T-helper 22 cell (primary cell): Measurements from ENCODE around the gene VWA5A.

ENCODE experiments used
- DNase-seq: peaks from one replicate; pipeline ENCODE4 v3.0.0-alpha.2; 2020; ENCODE audit warnings: low read depth

VWA5A gene

GRCh38 chr11:124170801-124171586 is 55.7 kb downstream of the VWA5A start:
- no peak for DNase-seq

DNA sequence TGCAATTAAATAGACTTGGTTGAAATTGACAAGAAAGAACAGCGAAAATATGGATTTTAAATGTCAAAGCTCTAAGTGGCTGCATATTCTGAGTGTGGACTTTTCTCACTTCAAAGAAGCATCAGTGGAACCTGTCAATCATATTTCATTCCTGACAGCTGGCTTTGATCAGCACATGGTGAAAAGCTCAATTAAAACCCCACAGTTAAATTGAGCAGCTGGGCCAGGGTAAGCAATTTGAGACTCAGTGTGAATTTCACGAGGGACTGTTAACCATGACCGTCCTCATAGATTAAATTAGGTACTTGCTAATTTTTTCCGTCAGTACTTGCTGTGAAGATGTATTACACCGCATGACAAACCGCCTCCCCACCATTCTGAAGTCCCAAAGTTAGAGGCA is 56.9 kb downstream of the VWA5A start:
- DNase-seq: no peak

DNA sequence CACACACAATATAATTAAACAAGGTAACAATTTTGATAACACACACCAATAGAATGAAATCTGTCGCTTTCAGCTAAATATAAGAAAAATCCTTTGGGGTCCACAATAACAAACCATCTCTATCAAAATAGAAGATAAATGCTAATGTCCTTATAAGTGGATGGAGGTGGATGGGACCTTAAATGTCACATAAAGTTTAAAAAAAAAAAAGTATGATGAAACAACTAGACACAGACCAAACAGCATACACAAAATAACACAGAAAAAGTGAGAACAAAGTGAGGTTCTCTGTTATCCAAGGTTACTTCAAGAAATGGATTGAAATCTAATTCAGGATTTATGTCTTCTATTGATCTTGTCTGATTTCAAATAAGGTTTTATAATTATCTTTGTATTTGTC is 57.3 kb downstream of the VWA5A start:
- DNase-seq: no peak

DNA sequence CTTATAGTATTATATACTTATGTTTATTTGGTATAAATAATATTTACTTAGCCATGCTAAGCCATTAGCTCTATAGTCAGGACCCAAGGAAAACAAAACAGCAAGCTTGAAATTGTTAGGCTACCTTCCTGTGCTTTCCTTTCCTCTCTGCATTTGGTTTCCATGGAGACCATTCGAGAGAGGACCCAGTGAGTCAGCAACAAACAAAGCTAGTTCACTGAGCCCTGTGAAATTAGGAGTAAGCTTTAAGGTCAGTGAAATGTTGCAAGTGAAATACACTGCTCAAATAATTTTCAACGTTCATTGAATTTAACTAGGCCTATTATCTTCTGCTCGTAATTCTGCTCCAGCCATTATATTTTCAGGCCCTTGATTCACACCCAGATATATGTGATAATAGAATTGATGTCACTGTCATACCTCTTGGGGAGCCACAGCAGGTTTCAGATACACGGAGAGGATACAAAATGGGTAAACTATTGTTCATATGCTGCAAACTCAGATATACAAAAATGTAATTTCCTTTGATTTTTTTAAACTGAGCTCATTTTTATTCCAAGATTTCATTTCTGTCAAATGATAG is 58.8 kb downstream of the VWA5A start:
- DNase-seq: no peak

GRCh38 chr11:124176925-124177715 is 61.9 kb downstream of the VWA5A start:
- no peak for DNase-seq

DNA sequence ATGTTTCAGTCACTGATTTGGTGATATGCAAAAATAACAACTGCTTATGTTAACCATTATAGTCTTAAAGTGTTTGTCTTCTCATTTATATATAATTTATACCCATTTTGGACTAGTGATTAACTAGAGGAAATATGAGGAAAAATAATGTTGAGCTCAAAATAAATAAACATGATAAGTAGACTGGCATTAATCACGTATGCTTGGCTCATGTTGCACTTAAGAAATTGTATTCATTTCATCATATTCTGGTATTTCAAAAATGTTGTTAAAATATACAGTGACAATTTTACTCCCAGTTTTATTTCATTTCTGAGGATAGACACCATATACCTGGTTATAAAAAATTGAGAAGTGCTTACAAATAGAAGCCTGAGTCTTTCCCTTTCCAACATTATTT is 64.1 kb downstream of the VWA5A start:
- DNase-seq: no peak

DNA sequence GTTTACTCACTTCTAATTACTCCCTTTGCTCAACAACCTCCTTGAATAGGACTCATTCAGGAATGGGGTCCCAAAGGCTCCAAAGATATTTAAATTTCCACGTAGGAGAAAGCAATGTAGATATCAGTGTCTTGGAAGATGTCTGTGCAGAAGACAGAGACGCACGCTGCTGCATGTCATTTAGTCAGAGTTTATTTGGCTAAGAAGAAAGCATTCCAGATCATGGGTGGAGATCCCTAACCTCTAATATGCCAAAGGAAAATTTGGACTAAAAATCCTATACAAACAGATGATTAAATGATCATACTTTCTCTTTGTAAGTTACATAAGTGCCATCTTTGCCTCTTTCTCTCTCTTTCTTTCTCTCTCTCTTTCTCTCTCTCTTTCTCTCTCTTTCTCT is 67.8 kb downstream of the VWA5A start, which contains the start of gene OR10D3:
Gene OR10D3, plus strand, starts transcription at position 278 of the 400 bp plus-strand sequence. CDS start 1,925 bp downstream, outside the sequence.
- DNase-seq: no peak

DNA sequence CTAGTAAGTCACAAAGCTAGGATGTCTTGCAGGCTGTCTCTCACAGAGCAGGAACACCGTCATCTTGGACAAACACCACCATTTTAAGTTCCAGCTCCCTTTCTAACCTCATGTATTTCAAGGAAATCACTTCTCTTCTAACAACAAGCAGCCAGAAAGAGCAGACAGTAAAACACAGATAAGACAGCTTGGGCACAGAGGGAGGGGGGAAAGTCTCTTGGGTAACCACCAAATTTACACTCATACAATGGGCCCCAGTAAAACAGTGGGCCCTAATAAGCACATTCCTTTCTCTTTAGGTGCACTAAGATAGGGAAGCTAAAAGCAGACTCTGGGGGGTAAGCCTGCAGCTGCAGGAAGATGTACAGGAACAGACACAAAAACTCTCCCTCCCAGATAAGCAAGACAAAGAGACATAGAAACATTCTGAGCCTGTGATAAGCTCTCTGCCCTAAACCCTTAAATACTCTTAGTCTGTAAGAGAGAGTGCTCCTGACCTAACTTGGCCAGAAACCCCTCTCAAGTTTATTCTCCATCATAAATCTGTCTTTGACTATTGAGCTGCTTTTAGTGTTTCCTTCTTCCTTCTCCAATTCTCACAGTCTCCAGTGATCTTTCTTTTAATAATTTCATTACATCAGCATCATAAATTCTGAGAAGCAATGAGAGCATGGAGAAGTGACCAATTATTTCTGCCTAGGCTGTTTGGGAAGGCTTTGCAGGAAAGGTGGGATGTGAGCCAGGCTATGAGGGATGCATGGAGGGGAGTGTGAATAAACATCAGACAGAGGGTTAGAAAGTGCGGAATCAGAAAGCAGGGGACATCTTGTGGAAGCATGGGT is 75.3 kb downstream of the VWA5A start:
- DNase-seq: no peak

GRCh38 chr11:124193221-124194010 is 78.2 kb downstream of the VWA5A start:
- DNase-seq: no peak

DNA sequence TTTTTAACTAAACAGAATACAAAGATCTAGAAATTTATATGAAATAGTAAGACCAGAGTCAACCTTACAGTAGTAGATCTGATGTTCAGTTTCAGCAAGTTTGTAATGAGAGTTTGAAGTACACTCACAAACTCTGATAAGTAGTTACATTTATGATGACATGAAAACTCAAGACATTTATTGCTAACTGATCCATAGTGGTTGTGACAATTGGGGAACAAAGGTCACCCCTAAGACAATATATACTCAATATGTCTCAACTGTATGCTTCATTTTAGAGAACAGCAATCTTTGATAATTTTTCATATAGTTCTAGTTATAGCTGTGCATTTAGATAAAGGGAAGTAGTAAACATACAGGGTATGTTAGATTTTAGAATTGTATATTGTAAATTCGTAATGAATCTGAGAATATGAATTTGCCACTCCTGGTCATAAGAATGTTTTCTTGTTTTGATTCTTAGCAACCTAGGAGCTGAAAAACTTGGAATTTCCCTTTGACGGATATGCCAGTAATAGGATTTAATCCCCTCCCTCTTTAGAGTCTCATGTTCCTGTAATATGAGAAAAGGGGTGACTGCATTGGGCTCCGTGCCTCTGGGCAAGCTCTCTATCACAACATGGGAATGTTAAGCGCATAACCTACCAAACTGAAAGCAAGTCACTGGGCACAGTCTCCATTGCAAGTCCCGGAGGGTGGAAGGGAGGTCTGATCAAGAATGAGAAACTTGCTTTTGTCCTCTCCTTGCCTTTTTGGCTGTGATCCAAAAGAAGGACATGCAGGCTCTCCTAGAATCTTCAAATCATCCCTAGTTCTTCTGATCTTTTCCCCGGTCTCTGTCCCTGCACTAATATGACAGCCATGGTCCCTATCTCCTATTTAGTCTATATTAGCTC is 79.3 kb downstream of the VWA5A start:
- DNase-seq: no peak

- no peak for DNase-seq
Observed at GRCh38 chr11:124195189-124195734, 80.0 kb downstream of the VWA5A start.
